ENCODE data around the gene MFAP2.

GRCh38 chr1:16966282-16966681, 14.1 kb downstream of the MFAP2 start:
- TF ChIP-seq CREB1 (IDR thresholded peaks at IDR 0.05; ENCODE audit: low read depth) (no peak), TAF1 (IDR thresholded peaks at IDR 0.05; ENCODE audit: low read depth) (no peak), ZBTB7A (IDR thresholded peaks at IDR 0.05; ENCODE audit: low read depth) (no peak), YY1 (IDR thresholded peaks at IDR 0.05; ENCODE audit: low read depth) (no peak), FOXM1 (IDR thresholded peaks at IDR 0.05; ENCODE audit: borderline replicate concordance, low read depth) (no peak), MAX (IDR thresholded peaks at IDR 0.05) (no peak), RAD21 (IDR thresholded peaks at IDR 0.05; ENCODE audit: low read depth) (no peak), NFIC (IDR thresholded peaks at IDR 0.05) (no peak), CEBPB (IDR thresholded peaks at IDR 0.05) (no peak), EGR1 (IDR thresholded peaks at IDR 0.05) (no peak), REST (IDR thresholded peaks at IDR 0.05; ENCODE audit: low read depth) (no peak), TCF12 (IDR thresholded peaks at IDR 0.05; ENCODE audit: low read depth) (no peak), EP300 (IDR thresholded peaks at IDR 0.05; ENCODE audit: borderline replicate concordance) (no peak)
